Kidney epithelial cell (primary cell): Measurements from ENCODE around the gene DPY19L2. TPM values are rescaled to one million over a fixed set of nuclear protein-coding genes. Genes with fewer than 3 reads are reported as not detected.
"Not testable (repeated sequence)": the region's sequence is repeated elsewhere in the genome, so short reads cannot be mapped to it uniquely, and the experiment has no call there.

Experiments used
- DNase-seq: peaks from one replicate; pipeline ENCODE4 v3.0.0-alpha.2; 2010; ENCODE audit warnings: low read depth
- H3K27me3 ChIP-seq: 2 replicates; pipeline ENCODE4 v1.6.0; 2011; ENCODE audit warnings: low read length; ENCODE audit not compliant: control insufficient read depth, insufficient read depth
- H3K36me3 ChIP-seq: 2 replicates; pipeline ENCODE4 v1.5.1; 2011; ENCODE audit warnings: low read length; ENCODE audit not compliant: control insufficient read depth, insufficient read depth
- H3K4me3 ChIP-seq: 2 replicates; pipeline ENCODE4 v1.5.1; 2011; ENCODE audit warnings: low read depth, mild to moderate bottlenecking, control low read depth, low read length
- total RNA-seq: library from RNA; depleted of rRNA; stranded (reverse); fragments of >200 nt; gene quantifications from 2 replicates; pipeline ENCODE4 v1.2.3, GENCODE V29; 2015

Gene DPY19L2
- total RNA-seq, 1 donor from 2014 or later = 5.8 TPM

- DNase-seq, H3K4me3 ChIP-seq, H3K36me3 ChIP-seq, H3K27me3 ChIP-seq: not testable (repeated sequence)
These were observed 20.8 kb upstream of the DPY19L2 start for GRCh38 chr12:63689141-63689540.

GRCh38 chr12:63686623-63687022 is 18.3 kb upstream of the DPY19L2 start:
- not testable (repeated sequence) for H3K4me3 ChIP-seq, H3K36me3 ChIP-seq, H3K27me3 ChIP-seq, DNase-seq

- H3K36me3 ChIP-seq, H3K27me3 ChIP-seq, H3K4me3 ChIP-seq, DNase-seq: not testable (repeated sequence)
These were observed 17.5 kb upstream of the DPY19L2 start for GRCh38 chr12:63685789-63686188.

- H3K4me3 ChIP-seq, DNase-seq, H3K36me3 ChIP-seq, H3K27me3 ChIP-seq: not testable (repeated sequence)
These were observed 14.3 kb upstream of the DPY19L2 start for GRCh38 chr12:63682617-63683016.

GRCh38 chr12:63680758-63681157 is 12.5 kb upstream of the DPY19L2 start:
- not testable (repeated sequence) for H3K4me3 ChIP-seq, DNase-seq, H3K36me3 ChIP-seq, H3K27me3 ChIP-seq

- not testable (repeated sequence) for DNase-seq, H3K36me3 ChIP-seq, H3K27me3 ChIP-seq, H3K4me3 ChIP-seq
These were observed 4.3 kb upstream of the DPY19L2 start for GRCh38 chr12:63672550-63672949.

GRCh38 chr12:63669936-63670335 is 1.6 kb upstream of the DPY19L2 start:
- not testable (repeated sequence) for DNase-seq, H3K36me3 ChIP-seq, H3K27me3 ChIP-seq

GRCh38 chr12:63669427-63669826 is 1.1 kb upstream of the DPY19L2 start:
- not testable (repeated sequence) for H3K27me3 ChIP-seq, H3K36me3 ChIP-seq, DNase-seq, H3K4me3 ChIP-seq

More at GRCh38 chr12:63669936-63670335, 1.6 kb upstream of the DPY19L2 start:
- H3K4me3 ChIP-seq = not testable (repeated sequence)

GRCh38 chr12:63668800-63669365 is 590 bp upstream of the DPY19L2 start:
- not testable (repeated sequence) for H3K27me3 ChIP-seq, DNase-seq, H3K36me3 ChIP-seq
- peak overlapping the region; percentile 85 for H3K4me3 ChIP-seq

- H3K36me3 ChIP-seq, DNase-seq, H3K27me3 ChIP-seq, H3K4me3 ChIP-seq: not testable (repeated sequence)
These were observed 5.3 kb downstream of the DPY19L2 start for GRCh38 chr12:63663005-63663404.

GRCh38 chr12:63658501-63658900 is 9.8 kb downstream of the DPY19L2 start:
- not testable (repeated sequence) for DNase-seq, H3K27me3 ChIP-seq

GRCh38 chr12:63656407-63656806 is 11.9 kb downstream of the DPY19L2 start:
- H3K36me3 ChIP-seq, H3K4me3 ChIP-seq: not testable (repeated sequence)

More at GRCh38 chr12:63658501-63658900, 9.8 kb downstream of the DPY19L2 start:
- not testable (repeated sequence) for H3K36me3 ChIP-seq, H3K4me3 ChIP-seq

GRCh38 chr12:63655543-63656257 is 12.6 kb downstream of the DPY19L2 start:
- not testable (repeated sequence) for DNase-seq, H3K4me3 ChIP-seq, H3K36me3 ChIP-seq, H3K27me3 ChIP-seq

More at GRCh38 chr12:63656407-63656806, 11.9 kb downstream of the DPY19L2 start:
- not testable (repeated sequence) for DNase-seq, H3K27me3 ChIP-seq

GRCh38 chr12:63654481-63654880 is 13.8 kb downstream of the DPY19L2 start:
- H3K36me3 ChIP-seq, H3K4me3 ChIP-seq, DNase-seq, H3K27me3 ChIP-seq: not testable (repeated sequence)

GRCh38 chr12:63649517-63649916 is 18.8 kb downstream of the DPY19L2 start:
- not testable (repeated sequence) for H3K4me3 ChIP-seq, H3K27me3 ChIP-seq, DNase-seq, H3K36me3 ChIP-seq
